ENCODE results near the gene ASXL1. TPM values are rescaled to one million over a fixed set of nuclear protein-coding genes. Genes with fewer than 3 reads are reported as not detected.
A peak's percentile ranks its signal among the peaks of the same experiment; 100 is the strongest.
"Not testable (repeated sequence)": the region's sequence is repeated elsewhere in the genome, so short reads cannot be mapped to it uniquely, and the experiment has no call there.

ASXL1 gene
- polyA plus RNA-seq, 4 donors, result 55.7 to 77.9 (median 65.3) TPM

DNA sequence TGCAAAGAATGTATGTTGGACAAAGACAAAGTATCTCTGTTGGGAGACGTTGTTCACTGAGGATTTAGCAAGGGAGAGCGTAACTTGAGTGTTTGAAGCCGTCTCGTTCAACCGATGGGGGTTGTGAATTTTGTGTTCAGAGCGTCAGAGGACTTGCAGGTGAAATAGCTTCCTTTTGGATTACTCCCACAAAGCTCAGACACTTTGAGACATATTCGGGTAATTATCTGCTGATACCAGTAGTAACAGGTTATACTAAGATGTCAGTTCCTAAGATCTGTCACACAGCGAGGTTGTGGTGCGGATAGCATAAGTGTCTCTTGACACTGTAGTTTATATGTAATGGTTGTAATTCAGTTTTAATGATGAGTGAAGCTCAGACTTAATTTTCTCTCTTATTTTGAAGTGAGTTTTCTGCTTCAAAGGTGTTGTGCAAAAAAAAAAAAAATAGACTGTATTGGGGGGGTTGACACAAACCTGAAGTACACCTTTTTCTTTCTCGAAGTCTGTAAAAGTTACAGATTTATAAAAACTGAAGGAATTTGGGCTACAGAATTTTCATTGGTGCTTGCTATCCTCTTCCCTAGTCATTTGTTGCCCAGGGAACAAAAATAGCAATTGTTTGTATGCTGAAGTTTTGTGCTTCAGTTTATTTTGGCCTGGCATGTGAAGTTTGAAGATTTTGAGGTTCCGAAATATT, 1.7 kb downstream of the ASXL1 start:
- peak in 2 of 4 donors; percentile 13 to 48 for DNase-seq (ENCODE audit: low read depth in 4 of 4, low spot score in 2 of 4)

DNA sequence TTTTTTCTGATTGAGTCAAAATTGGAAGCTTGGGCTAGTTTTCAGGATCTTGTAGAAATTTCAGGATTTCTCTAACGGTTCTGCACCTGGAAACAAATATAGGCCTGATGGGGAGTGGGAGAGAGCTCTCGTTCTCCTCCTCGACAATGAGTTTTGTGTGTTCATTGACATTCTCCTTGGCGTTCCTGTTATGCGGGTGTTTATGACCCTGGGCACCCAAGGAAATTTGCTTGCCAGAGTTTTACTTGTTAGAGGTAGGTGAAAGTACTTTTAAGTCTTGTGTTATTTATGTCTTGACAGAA, 2.2 kb downstream of the ASXL1 start:
- no peak for DNase-seq (ENCODE audit: low read depth in 4 of 4, low spot score in 2 of 4)

DNA sequence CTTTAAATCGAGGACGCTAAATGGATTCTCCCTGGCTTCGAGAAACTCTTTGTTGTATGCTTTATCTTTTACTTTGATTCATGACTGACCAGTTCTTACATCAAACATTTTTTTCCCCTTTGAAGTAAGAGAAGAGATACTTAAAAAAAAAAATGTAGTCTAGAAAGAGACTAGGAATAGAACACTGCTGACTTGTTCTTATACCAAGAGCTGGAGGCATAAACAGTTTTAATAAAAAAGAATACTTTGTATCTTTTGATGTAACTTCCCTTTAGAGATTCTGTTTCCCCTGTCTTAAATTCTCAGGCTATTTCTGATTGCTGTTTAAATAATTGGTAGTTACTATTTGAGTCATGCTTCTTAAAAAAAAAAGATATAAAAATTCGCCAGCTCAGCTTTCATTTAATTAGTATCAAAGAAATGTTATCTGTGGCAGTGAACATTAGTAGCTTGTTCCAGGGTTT, 4.8 kb downstream of the ASXL1 start:
- DNase-seq (ENCODE audit: low read depth in 4 of 4, low spot score in 2 of 4), result no peak

DNA sequence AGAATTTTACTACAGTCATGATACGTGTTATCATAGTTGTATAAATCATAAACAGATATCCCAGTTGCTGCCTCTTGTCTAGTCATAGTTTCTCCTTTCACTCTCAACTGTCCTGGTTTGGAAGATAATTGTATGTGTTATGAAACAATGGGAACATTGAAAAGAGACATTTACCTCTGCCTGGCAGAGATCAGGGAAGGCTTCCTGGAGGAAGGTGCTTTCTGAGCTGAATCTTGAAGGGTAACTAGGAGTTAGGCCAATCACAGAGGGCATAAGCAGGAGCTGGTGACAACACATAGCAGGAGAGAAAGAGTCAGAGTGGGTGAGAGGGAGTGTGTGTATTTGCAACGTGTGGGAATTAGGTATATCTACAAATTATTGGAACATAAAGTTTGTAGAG, 5.4 kb downstream of the ASXL1 start:
- DNase-seq (ENCODE audit: low read depth in 4 of 4, low spot score in 2 of 4), result no peak

DNA sequence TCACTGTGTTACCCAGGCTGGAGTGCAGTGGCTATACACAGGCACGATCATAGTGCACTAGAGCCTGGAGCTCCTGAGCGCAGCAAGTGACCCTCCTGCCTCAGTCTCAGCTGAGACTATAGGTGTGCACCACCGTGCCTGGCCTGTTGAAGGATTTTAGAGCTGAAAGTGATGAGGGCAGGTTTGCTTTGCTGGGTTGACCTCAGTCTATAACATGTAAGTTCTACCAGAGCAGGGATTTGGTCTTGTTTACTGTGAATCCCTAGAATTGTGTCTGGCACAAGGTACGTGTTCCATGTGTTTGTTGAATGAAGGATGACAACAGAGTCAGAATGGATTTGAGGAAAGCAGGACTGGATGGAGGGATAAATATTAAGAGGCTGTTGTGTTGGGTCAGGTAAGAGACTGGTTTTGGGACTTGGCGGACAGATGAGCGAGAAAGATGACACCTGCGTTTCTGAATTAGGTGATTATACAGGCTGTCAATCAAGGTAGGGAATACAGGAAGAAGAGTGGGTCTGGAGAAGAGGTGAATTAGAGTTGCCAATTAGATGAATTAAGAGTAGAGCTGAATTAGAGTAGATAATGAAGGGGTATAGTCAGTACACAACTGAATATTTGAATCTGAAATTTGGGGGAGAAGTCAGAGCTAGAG, 6.5 kb downstream of the ASXL1 start:
- no peak for DNase-seq (ENCODE audit: low read depth in 4 of 4, low spot score in 2 of 4)

DNA sequence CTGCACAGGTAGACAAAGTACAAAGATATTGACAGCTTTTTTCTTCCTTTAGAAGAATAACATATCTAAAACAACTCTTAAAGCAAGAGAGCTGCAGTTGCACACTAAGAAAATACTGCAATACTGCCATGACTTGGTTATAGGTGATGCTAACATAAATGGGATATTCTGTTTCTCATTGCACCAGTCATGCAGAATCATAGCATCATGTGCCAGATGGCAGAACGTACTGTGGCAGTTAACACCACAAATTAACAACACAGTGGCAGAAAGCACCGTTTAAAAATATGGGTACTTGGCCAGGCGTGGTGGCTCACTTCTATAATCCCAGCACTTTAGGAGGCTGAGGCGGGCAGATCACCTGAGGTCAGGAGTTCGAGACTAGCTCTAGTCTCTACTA, 7.4 kb downstream of the ASXL1 start:
- no peak for DNase-seq (ENCODE audit: low read depth in 4 of 4, low spot score in 2 of 4)

DNA sequence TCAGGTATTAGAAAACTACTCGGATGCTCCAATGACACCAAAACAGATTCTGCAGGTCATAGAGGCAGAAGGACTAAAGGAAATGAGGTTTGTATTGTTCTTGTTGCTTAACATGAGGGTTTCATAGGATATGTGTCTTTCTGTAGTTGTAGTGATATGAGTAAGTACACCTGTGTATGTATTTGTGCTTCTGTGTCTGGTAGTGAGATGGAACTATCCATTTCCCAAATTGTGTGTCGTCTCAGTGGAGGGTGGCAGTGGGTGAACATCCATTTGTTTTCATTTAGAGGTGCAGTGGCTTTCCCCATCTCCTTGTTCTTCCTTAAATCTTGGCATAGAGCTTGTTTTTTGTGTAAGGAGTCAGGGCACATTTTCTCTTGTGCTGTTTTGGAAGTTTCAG, 8.2 kb downstream of the ASXL1 start:
- DNase-seq (ENCODE audit: low read depth in 4 of 4, low spot score in 2 of 4), result no peak

DNA sequence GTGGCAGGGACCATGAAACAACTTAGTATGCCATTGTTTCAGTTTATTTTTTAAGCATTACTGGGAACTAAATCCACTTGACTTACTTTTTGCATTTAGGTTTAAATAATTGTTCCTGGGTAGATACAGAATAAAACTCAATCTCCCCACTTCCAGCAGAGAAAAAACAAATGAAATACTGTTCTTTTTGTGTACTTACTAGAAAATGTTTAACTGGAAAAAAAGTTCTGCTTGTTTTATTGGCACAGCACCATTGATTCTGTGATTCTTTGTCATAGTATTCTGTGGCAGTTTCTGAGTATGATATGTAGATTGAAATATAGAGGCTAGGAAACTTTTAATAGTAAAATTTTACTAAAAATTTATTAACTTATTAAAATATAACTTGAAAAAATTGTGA, 10.2 kb downstream of the ASXL1 start:
- no peak for DNase-seq (ENCODE audit: low read depth in 4 of 4, low spot score in 2 of 4)

DNA sequence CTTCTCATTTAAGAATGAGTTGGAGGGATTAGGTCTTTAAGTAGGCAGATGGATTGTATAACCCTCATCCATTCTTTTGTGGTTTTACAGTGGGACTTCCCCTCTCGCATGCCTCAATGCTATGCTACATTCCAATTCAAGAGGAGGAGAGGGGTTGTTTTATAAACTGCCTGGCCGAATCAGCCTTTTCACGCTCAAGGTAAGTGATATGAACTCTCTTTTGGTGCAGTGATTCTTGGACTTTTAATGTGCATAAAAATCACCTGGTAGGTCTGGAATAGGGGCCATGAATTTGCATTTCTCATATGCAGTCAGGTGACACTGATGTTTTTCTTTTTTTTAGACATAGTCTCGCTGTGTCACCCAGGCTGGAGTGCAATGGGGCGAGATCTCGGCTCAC, 10.8 kb downstream of the ASXL1 start:
- no peak for DNase-seq (ENCODE audit: low read depth in 4 of 4, low spot score in 2 of 4)

DNA sequence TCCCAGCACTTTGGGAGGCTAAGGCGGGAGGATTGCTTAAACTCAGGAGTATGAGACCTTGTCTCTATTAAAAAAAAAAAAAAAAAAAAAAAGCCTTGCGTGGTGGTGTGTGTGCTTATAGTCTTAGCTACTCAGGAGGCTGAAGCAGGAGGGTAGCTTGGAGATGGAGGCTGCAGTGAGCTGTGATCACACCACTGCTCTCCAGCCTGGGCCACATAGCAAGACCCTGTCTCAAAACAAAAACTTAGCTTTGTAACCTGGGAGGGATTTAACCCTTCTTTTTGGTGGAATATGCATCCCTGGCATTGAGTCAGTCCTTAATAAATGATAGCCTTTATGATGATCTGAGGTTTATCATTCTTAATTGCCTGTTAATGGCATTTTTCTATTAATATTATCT, 12.8 kb downstream of the ASXL1 start:
- DNase-seq (ENCODE audit: low read depth in 4 of 4, low spot score in 2 of 4), result no peak

DNA sequence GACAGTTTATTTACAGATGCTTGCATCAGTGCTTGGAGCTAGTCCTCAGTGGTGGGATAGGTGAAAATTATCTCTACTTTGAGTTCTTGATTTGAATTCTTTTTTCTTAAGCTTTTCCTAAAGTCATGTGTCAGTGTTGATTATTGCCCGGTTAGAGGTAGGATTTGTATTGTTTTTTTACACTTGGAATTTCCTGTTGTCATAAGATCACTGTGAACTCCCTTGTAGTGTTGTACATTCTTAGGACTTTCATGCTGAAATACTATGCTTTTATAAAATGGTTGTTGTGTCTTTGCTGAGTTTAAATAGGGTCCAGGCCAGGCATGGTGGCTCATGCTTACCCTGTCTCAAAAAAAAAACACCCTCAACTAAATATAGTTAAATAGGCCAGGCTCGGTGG, 20.3 kb downstream of the ASXL1 start:
- DNase-seq (ENCODE audit: low read depth in 4 of 4, low spot score in 2 of 4), result no peak

DNA sequence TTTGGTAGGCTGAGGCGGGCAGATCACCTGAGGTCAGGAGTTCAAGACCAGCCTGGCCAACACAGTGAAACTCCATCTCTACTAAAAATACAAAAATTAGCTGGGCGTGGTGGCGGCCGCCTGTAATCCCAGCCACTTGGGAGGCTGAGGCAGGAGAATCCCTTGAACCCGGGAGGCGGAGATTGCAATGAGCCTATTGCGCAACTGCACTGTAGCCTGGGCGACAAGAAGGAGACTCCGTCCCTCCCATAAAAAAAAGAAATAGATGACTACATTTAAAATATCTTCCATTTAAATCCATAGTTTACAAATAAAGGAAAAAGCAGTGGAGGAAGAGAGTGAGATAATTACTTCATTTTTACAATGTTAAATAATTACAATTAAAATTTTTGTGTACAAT, 21.9 kb downstream of the ASXL1 start:
- DNase-seq (ENCODE audit: low read depth in 4 of 4, low spot score in 2 of 4), result not testable (repeated sequence)

DNA sequence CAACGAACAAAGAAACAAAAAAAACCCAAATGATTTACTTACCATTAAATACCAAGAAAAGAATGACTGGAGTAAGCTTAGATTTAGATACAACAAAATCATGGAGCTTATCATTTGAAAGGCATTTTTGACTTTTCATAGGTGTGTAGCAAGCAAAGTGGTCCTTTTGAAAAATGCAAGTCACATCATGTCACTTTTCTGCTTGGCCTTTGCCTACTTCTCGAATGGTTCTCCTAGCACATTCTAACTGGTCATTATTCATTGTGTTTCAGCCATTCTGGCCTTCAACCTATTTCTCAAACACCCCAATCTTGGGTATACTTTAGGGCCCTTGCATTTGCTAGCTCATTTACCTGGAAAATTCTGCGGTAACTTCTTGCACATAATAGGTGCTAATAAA, 22.6 kb downstream of the ASXL1 start:
- DNase-seq (ENCODE audit: low read depth in 4 of 4, low spot score in 2 of 4), result no peak

DNA sequence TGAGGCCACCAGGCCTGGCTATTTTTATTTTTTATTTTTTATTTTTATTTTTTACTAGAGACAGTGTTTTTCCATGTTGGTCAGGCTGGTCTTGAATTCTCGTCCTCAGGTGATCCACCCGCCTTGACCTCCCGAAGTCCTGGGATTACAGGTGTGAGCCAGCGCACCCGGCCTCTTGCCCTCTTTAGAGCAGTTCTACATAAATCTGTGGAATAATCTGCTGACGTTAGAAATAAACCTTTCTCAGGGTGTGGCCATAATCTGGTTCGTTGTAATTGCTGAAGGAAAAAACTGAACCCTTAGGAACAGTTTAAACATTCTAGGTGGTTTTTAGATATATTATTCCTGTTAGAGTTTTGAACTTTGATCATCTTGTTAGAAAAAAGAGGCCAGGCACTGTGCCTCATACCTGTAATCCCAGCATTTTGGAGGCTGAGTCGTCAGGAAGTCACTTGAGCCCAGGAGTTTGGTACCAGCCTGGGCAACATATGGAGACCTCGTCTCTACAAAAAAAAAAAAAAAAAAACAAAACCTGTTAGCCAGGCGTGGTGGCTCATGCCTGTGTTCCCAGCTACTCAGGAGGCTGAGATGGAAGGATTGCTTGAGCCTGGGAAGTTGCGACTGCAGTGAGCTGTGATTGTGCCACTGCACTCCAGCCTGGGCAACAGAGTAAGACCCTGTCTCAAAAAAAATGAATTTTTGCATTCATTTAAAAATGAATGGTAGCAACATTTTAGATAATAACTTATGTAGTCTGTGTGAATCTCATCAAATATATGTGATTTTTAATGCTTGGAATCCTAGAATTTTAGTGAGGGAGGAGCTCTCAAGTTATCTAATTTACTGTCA, 24.2 kb downstream of the ASXL1 start:
- no peak for DNase-seq (ENCODE audit: low read depth in 4 of 4, low spot score in 2 of 4)

DNA sequence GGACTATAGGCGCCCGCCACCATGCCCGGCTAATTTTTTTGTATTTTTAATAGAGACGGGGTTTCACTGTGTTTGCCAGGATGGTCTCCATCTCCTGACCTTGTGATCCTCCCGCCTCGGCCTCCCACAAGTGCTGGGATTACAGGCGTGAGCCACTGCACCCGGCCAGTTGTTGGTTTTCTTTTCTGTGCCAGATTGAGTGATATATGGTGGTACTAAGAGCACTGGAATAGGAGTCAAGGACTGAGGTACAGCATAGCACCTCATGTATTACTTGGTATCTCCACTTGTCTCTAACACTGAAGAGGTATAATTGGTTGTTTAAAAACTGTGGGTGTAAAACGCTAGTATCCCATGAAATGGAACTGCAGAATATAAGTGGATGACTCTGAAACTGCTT, 25.3 kb downstream of the ASXL1 start:
- DNase-seq (ENCODE audit: low read depth in 4 of 4, low spot score in 2 of 4), result not testable (repeated sequence)

DNA sequence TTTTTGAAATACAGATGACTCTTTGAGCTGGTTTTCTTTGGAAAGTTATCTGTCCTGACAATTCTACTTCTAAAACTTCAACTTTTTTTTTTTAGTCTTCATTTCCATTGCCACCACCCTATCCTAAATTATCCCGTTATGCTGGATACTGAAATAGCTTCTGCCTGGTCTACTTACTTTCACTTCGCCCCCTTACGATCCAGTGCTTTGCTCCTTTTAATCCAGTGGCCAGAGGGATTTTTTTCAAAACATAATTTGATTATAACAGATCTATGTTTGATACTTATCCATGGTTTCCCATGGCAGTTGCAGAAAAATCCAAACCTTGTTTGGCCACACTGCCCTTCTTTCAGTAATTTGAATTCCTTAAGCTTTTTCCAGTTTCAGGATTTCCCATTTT, 27.4 kb downstream of the ASXL1 start:
- no peak for DNase-seq (ENCODE audit: low read depth in 4 of 4, low spot score in 2 of 4)

DNA sequence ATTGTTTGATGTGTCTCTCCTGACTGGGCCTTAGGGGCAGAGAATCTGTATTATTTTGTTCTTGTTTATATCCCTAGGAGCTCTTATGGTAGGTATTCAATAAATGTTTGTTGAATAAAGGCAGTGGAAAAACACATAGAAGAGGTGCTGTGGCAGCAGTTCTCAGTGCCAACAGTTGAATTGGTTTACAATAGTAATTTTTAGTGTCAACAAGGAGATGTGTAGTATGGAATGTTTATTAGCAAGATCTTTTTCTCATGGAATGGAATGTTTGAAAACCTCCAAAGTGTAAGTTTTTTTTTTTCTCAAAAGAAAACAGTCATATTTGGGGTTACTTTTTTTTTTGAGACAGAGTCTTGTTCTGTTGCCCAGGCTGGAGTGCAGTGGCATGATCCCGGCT, 28.0 kb downstream of the ASXL1 start:
- no peak for DNase-seq (ENCODE audit: low read depth in 4 of 4, low spot score in 2 of 4)

DNA sequence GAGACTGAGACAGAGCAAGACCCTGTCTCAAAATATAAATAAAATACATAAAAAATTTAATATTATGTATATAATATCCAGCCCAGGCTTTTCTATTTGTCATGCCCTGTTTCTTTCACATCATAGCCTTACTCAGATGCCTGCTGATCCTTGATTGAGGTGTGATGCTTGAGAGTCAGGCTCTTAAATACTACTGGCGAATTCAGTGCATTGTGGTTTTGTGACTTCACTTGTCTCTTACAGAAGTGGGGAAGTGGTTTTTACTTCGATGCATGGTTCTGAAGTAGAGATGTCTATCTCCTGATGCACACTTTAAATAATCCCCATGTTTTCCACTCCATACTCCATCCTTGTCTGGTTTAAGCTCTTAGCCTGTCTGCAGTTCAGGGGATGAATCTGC, 29.1 kb downstream of the ASXL1 start:
- no peak for DNase-seq (ENCODE audit: low read depth in 4 of 4, low spot score in 2 of 4)

DNA sequence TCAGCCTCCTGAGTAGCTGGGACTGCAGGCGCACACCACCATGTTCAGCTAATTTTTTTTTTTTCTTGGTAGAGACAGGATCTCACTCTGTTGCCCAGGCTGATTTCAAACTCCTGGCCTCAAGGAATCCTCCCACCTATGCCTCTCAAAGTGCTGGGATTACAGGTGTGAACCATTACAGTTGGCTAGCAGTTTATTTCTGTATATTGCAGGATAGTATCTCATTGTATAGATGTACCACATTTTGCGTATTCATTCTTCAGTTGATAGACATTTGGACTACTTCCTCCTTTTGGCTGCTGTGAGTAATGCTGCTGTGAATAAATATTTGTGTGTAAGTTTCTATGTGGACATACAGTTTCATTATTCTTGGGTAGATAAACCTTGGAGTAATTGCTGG, 32.9 kb downstream of the ASXL1 start:
- no peak for DNase-seq (ENCODE audit: low read depth in 4 of 4, low spot score in 2 of 4)

DNA sequence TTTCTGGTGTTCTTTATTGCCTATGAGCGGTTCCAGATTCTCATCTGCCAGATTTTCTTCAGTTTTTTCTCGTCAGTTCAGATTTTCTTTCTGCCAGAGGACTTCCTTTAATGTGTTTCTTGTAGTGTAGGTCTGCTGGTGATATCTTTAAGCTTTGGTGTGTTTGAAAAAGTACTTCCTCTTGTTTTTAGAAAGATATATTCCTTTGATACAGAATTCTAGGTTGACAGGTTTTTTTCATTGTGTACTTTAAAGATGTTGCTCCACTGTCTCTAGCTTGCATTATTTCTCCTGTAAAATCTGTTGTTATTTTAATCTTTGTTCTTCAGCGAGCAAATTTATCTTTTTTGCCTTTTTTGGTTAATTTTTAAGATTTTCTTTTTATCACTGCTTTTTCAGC, 36.9 kb downstream of the ASXL1 start:
- no peak for DNase-seq (ENCODE audit: low read depth in 4 of 4, low spot score in 2 of 4)

DNA sequence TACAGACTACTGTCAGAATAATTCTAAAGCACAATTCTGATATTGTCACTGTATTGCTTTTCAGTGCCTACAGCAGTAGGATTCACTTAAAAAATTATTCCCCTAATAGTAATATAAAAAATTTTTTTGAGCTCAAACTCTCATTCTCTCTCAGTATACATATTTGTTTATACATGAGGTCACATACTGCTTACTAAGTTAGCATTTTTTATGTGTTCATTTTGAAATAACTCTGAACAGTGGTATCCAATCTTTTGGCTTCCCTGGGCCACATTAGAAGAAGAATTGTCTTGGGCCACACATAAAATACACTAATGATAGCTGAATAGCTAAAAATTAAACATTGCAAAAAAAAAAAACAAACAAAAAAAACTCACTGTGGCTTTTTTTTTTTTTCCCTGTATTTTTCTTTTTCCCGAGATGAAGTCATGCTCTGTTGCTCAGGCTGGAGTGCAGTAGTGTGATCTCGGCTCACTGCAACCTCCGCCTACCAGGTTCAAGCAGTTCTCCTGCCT, 38.6 kb downstream of the ASXL1 start:
- no peak for DNase-seq (ENCODE audit: low read depth in 4 of 4, low spot score in 2 of 4)

Measured in left renal cortex interstitium (tissue), 4 donors.